Measurements from ENCODE around the gene IGLON5. TPM values are rescaled to one million over a fixed set of nuclear protein-coding genes. Genes with fewer than 3 reads are reported as not detected.

The IGLON5 gene
- total and polyA plus RNA-seq, 8 donors: 1.0 to 4.1 (median 2.3) TPM; not detected in 2

- ATAC-seq: no peak
- TF ChIP-seq, protein P1, sequence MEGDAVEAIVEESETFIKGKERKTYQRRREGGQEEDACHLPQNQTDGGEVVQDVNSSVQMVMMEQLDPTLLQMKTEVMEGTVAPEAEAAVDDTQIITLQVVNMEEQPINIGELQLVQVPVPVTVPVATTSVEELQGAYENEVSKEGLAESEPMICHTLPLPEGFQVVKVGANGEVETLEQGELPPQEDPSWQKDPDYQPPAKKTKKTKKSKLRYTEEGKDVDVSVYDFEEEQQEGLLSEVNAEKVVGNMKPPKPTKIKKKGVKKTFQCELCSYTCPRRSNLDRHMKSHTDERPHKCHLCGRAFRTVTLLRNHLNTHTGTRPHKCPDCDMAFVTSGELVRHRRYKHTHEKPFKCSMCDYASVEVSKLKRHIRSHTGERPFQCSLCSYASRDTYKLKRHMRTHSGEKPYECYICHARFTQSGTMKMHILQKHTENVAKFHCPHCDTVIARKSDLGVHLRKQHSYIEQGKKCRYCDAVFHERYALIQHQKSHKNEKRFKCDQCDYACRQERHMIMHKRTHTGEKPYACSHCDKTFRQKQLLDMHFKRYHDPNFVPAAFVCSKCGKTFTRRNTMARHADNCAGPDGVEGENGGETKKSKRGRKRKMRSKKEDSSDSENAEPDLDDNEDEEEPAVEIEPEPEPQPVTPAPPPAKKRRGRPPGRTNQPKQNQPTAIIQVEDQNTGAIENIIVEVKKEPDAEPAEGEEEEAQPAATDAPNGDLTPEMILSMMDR (IDR thresholded peaks at IDR 0.05): no peak
- Histone ChIP-seq H3K36me3 (peaks cover 0 to 57% of the 10 kb centered on the region in 2 donors), H3K27ac (no peak overlapping the region), H3K27me3 (no peaks in the 10 kb centered on the region), H3K9me3 (no peaks in the 10 kb centered on the region), H3K4me1 (no peaks in the 10 kb centered on the region), H3K4me3 (no peak overlapping the region)
- intact Hi-C loops (cut with DNase I): no loop called here
- DNase-seq: no peak
These were observed 35.9 kb downstream of the IGLON5 start for GRCh38 chr19:51347209-51347928.

GRCh38 chr19:51351266-51351990, 40.0 kb downstream of the IGLON5 start:
- Histone ChIP-seq H3K27ac (no peak overlapping the region), H3K4me1 (no peaks in the 10 kb centered on the region), H3K4me3 (no peak overlapping the region), H3K36me3 (peaks cover 0 to 52% of the 10 kb centered on the region in 2 donors), H3K27me3 (no peaks in the 10 kb centered on the region), H3K9me3 (no peaks in the 10 kb centered on the region)
- TF ChIP-seq, protein P1 (IDR thresholded peaks at IDR 0.05): no peak
- ATAC-seq (no peak), DNase-seq (no peak)
- intact Hi-C loops (cut with DNase I): no loop called here

DNA sequence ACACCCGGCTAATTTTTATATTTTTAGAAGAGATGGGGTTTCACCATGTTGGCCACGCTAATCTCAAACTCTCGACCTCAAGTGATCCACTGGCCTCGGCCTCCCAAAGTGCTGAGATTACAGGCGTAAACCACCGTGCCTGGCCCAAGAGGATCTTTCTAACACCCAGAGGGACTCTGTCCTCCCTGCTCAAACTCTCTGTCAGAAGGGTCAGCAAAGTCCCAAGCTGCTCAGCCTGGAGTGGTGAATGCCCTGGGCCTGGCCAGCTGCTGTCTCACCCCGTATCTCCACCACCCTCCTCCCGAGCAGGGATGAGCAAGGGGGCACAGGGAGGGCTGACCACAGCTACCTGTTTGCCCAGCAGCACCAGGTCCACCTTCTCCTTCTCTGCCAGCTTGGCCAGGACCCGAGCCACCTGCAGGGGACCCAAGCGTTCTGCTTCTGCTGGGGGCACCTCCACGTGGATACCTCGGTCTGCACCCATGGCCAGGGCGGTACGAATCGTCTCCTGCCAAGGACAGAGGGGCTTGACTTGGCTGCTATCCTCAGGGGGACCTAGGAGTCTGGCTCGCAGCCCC, 41.4 kb downstream of the IGLON5 start:
- ATAC-seq: no peak
- no peaks in the 10 kb centered on the region for H3K9me3 ChIP-seq
- no peaks in the 10 kb centered on the region for H3K4me1 ChIP-seq
- H3K36me3 ChIP-seq: peaks cover 0 to 40% of the 10 kb centered on the region in 2 donors
- no peaks in the 10 kb centered on the region for H3K27me3 ChIP-seq
- TF ChIP-seq, protein P1 (IDR thresholded peaks at IDR 0.05): no peak
- H3K27ac ChIP-seq: no peak overlapping the region
- H3K4me3 ChIP-seq: no peak overlapping the region
- DNase-seq: no peak
- intact Hi-C loops (cut with DNase I): no loop called here

DNA sequence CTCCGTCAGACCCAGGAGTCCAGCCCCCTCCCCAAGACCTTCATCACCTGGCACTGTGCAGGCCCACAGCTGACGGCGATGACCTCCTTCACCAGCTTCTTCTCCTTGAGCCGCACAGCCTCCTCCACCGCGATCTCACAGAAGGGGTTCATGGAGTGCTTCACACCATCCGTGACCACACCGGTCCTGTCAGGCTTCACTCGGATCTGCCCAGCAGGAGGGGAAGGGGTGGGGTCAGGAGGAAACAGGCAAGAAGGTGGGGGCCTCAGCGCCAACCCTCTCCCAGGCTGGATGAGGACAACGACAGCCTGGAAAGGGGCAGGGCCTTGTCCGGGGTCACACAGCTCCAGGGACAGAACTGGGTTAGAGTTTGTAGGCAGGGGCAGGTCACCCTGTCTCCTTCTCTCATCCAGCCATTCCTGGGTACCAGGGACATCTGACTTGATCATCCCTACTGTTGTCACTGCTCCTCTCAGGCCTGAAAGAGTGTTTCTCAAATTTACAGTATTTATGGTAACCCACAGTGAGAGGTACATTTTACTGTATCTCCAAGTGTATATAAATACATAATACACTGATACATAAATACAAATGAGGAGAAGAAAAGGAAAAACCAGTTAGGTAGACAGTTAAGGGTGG, 42.8 kb downstream of the IGLON5 start:
- Histone ChIP-seq H3K9me3 (no peaks in the 10 kb centered on the region), H3K4me1 (no peaks in the 10 kb centered on the region), H3K27ac (no peak overlapping the region), H3K4me3 (no peak overlapping the region), H3K27me3 (no peaks in the 10 kb centered on the region), H3K36me3 (peaks cover 0 to 39% of the 10 kb centered on the region in 2 donors)
- TF ChIP-seq, protein P1 (IDR thresholded peaks at IDR 0.05): no peak
- intact Hi-C loops (cut with DNase I): no loop called here
- ATAC-seq (no peak), DNase-seq (no peak)

GRCh38 chr19:51354742-51355148, 43.3 kb downstream of the IGLON5 start:
- H3K4me3 ChIP-seq: no peak overlapping the region
- DNase-seq (peak in 1 of 4 donors; percentile 40), ATAC-seq (no peak)
- H3K4me1 ChIP-seq: no peaks in the 10 kb centered on the region
- intact Hi-C loops (cut with DNase I): no loop called here
- TF ChIP-seq, protein P1 (IDR thresholded peaks at IDR 0.05): no peak
- H3K27me3 ChIP-seq: no peaks in the 10 kb centered on the region
- H3K36me3 ChIP-seq: peaks cover 0 to 34% of the 10 kb centered on the region in 2 donors
- no peak overlapping the region for H3K27ac ChIP-seq
- H3K9me3 ChIP-seq: no peaks in the 10 kb centered on the region

Data from left lung (tissue), 10 donors.